Upper lobe of left lung (tissue), 6 donors: ENCODE results near the gene POGK. TPM values are rescaled to one million over a fixed set of nuclear protein-coding genes. Genes with fewer than 3 reads are reported as not detected.
A peak's percentile ranks its signal among the peaks of the same experiment; 100 is the strongest.

Experiments used
- ATAC-seq, 2 donors: fragments of 200-7000 bp; cut with Tn5 transposase; one replicate each; pipeline ENCODE4 v1.9.1; 2022; ENCODE audit warnings: mild to moderate bottlenecking in 2 of 2, moderate library complexity in 2 of 2; ENCODE audit not compliant: low FRiP score in 2 of 2
- DNase-seq, 2 donors: peaks; one replicate each; pipeline ENCODE4 v3.0.0-alpha.2; 2019 to 2020
- H3K27ac ChIP-seq, 4 donors: fragments of 200-600 bp; sonication (generic); one replicate each; pipeline ENCODE4 v1.5.1; 2016 to 2019
- H3K27me3 ChIP-seq, 4 donors: fragments of 200-600 bp; sonication (generic); one replicate each; pipeline ENCODE4 v1.5.1; 2017 to 2019
- H3K36me3 ChIP-seq, 4 donors: fragments of 200-600 bp; sonication (generic); one replicate each; pipeline ENCODE4 v1.5.1; 2016 to 2019
- H3K4me1 ChIP-seq, 4 donors: fragments of 200-600 bp; sonication (generic); one replicate each; pipeline ENCODE4 v1.5.1; 2018 to 2019
- H3K4me3 ChIP-seq, 4 donors: fragments of 200-600 bp; sonication (generic); one replicate each; pipeline ENCODE4 v1.5.1; 2017 to 2019; ENCODE audit warnings: mild to moderate bottlenecking in 2 of 4, moderate library complexity in 1 of 4
- H3K9me3 ChIP-seq, 4 donors: fragments of 200-600 bp; sonication (generic); one replicate each; pipeline ENCODE4 v1.5.1; 2018 to 2019
- CTCF ChIP-seq, 6 experiments: fragments of 450-650 bp in 4 of 6; fragments of 200-600 bp in 2 of 6; sonication (generic) in 2 of 6; IDR thresholded peaks; one replicate each; pipeline ENCODE4 v1.5.1; 2016 to 2019; ENCODE audit warnings: antibody characterized with exemption in 6 of 6
- EP300 ChIP-seq, 4 donors: sonication (generic); formaldehyde crosslinking; IDR thresholded peaks; one replicate each; pipeline ENCODE4 v1.5.1; 2017; ENCODE audit warnings: antibody characterized with exemption in 4 of 4, control low read depth in 2 of 4
- POLR2A ChIP-seq, 4 donors: fragments of 450-650 bp; IDR thresholded peaks; one replicate each; pipeline ENCODE4 v1.5.1; 2016 to 2017; ENCODE audit warnings: antibody characterized with exemption in 4 of 4, mild to moderate bottlenecking in 2 of 4
- POLR2AphosphoS5 ChIP-seq, 2 donors: sonication (generic); formaldehyde crosslinking; IDR thresholded peaks; one replicate each; pipeline ENCODE4 v1.5.1; 2017; ENCODE audit warnings: antibody characterized with exemption in 2 of 2
- WGBS, 2 donors: methylation state at CpG; one replicate each; pipeline ENCODE4 v1.1.5; 2017 to 2018; 5-methylcytosine and 5-hydroxymethylcytosine counted together
- total RNA-seq, 6 donors: library from RNA; depleted of rRNA in 4 of 6; stranded (reverse); fragments of >200 nt in 4 of 6; gene quantifications; one replicate each; pipeline versions ENCODE4 v1.1.0 to v1.2.1, GENCODE V29; 2016 to 2021
- donor health status: DM: no; HTN: no; CAD: no; lungs with moderate emphysema.
- donor health status: DM: no; HTN: yes; CAD: no; lungs with severe emphysema.

POGK gene
- total RNA-seq, 6 donors from 2014 or later, result 45.9 to 78.0 (median 67.8) TPM

- no peaks in the 10 kb centered on the region for H3K36me3 ChIP-seq
- peak overlapping the region in 3 of 4 donors; percentile 2 to 27 (median 26) for H3K4me3 ChIP-seq
- WGBS, 2 donors, result 17 to 27% methylated on average over 7 to 42 of the region's 44 CpGs
- peaks cover 0 to 10% (median 4%) of the 10 kb centered on the region in 4 donors for H3K27me3 ChIP-seq
- no peaks in the 10 kb centered on the region for H3K9me3 ChIP-seq
- peaks cover 6 to 10% (median 7%) of the 10 kb centered on the region in 4 donors for H3K4me1 ChIP-seq
- DNase-seq (peak; percentile 32 to 87), ATAC-seq (peak; percentile 65 to 90)
- peak; percentile 56 to 76 (median 64) for TF ChIP-seq CTCF (IDR thresholded peaks at IDR 0.05)
- no peak for TF ChIP-seq EP300 (IDR thresholded peaks at IDR 0.05)
- no peak for TF ChIP-seq POLR2A (IDR thresholded peaks at IDR 0.05)
- no peak for TF ChIP-seq POLR2AphosphoS5 (IDR thresholded peaks at IDR 0.05)
- no peak overlapping the region for H3K27ac ChIP-seq
These were observed 44.9 kb downstream of the POGK start for GRCh38 chr1:166884040-166884642.

GRCh38 chr1:166884971-166885370, 45.7 kb downstream of the POGK start:
- 93 to 100% methylated on average over 3 of the region's 3 CpGs for WGBS, 2 donors
- Histone ChIP-seq H3K27ac (no peak overlapping the region), H3K9me3 (no peaks in the 10 kb centered on the region), H3K4me3 (no peak overlapping the region), H3K27me3 (peaks cover 0 to 10% (median 4%) of the 10 kb centered on the region in 4 donors), H3K4me1 (peaks cover 6 to 10% (median 7%) of the 10 kb centered on the region in 4 donors), H3K36me3 (no peaks in the 10 kb centered on the region)
- DNase-seq (no peak), ATAC-seq (no peak)
- no peak for TF ChIP-seq POLR2AphosphoS5 (IDR thresholded peaks at IDR 0.05)
- TF ChIP-seq POLR2A (IDR thresholded peaks at IDR 0.05), result no peak
- TF ChIP-seq CTCF (IDR thresholded peaks at IDR 0.05), result no peak
- TF ChIP-seq EP300 (IDR thresholded peaks at IDR 0.05), result no peak

- 79 to 84% methylated on average over 4 of the region's 4 CpGs for WGBS, 2 donors
- Histone ChIP-seq H3K9me3 (no peaks in the 10 kb centered on the region), H3K4me1 (peaks cover 6 to 10% (median 7%) of the 10 kb centered on the region in 4 donors), H3K27me3 (peaks cover 0 to 10% (median 4%) of the 10 kb centered on the region in 4 donors), H3K27ac (no peak overlapping the region), H3K36me3 (no peaks in the 10 kb centered on the region), H3K4me3 (no peak overlapping the region)
- DNase-seq (no peak), ATAC-seq (no peak)
- TF ChIP-seq POLR2A (IDR thresholded peaks at IDR 0.05) (no peak), POLR2AphosphoS5 (IDR thresholded peaks at IDR 0.05) (no peak), EP300 (IDR thresholded peaks at IDR 0.05) (no peak), CTCF (IDR thresholded peaks at IDR 0.05) (no peak)
These were observed 49.3 kb downstream of the POGK start for GRCh38 chr1:166888373-166889111.

- TF ChIP-seq CTCF (IDR thresholded peaks at IDR 0.05), result no peak
- TF ChIP-seq POLR2AphosphoS5 (IDR thresholded peaks at IDR 0.05), result no peak
- no peak for TF ChIP-seq POLR2A (IDR thresholded peaks at IDR 0.05)
- TF ChIP-seq EP300 (IDR thresholded peaks at IDR 0.05), result no peak
- Histone ChIP-seq H3K4me1 (no peaks in the 10 kb centered on the region), H3K27me3 (peaks cover 0 to under 1% (median 0%) of the 10 kb centered on the region in 4 donors), H3K9me3 (no peaks in the 10 kb centered on the region), H3K36me3 (no peaks in the 10 kb centered on the region), H3K27ac (no peak overlapping the region), H3K4me3 (no peak overlapping the region)
- no peak for ATAC-seq
- no peak for DNase-seq
These were observed 50.5 kb downstream of the POGK start for GRCh38 chr1:166889776-166890175.
